ENCODE measurements around the gene GPC2.
"Not testable (repeated sequence)": the region's sequence is repeated elsewhere in the genome, so short reads cannot be mapped to it uniquely, and the experiment has no call there.

GPC2 gene, protein sequence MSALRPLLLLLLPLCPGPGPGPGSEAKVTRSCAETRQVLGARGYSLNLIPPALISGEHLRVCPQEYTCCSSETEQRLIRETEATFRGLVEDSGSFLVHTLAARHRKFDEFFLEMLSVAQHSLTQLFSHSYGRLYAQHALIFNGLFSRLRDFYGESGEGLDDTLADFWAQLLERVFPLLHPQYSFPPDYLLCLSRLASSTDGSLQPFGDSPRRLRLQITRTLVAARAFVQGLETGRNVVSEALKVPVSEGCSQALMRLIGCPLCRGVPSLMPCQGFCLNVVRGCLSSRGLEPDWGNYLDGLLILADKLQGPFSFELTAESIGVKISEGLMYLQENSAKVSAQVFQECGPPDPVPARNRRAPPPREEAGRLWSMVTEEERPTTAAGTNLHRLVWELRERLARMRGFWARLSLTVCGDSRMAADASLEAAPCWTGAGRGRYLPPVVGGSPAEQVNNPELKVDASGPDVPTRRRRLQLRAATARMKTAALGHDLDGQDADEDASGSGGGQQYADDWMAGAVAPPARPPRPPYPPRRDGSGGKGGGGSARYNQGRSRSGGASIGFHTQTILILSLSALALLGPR

DNA sequence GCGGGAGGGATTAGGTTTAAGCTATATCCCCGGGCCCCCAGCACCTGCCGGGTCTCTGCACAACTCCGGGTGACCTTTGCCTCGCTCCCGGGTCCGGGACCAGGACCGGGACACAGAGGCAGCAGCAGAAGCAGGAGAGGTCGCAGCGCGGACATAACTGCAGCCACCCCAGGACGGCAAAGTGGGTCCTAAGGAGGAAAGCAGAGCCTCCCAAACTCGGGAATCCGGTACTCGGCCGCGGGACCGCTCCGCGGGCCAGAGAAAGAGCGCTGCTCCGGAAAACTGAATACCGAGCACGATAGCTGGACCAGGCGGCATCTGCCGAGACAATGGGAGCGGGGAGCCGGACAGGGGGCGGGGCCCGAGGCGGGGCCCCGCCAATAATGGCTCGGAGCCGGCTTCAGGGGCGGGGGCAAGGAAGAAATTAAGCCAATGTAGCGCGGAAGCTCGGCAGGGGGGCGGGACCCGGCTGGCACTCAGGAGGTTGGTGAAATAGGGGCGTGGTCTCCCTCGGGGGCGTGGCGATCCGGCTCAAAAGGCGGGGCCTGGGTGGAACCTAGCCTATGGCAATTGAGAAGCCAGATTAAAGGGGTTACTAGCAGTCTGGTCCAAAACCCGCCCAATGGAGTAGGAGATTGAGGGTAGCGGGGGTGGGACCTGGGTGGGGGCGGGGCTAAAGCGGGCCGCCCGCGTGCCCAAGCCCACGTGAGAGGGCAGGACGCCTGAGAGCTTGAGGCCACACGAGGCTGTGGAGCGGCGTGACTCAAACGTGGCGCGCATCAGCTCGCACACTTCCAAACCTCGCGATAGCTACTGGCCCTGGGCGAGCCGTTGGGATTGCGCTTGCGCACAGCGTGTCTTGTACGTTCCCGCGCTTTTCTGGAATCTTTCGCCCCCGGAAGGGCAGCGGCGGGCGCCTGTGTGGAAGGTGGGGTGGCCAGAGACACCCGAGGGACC is at the start of gene GPC2, which contains the start of gene STAG3:
GPC2 (minus strand) TSS at position 337 of the 957 bp plus-strand sequence; CDS start at position 155, 182 bp downstream.
STAG3 (plus strand) TSS at position 874 of the 957 bp plus-strand sequence. CDS start 2,639 bp downstream, outside the sequence.
- peak; percentile 94 to 99 (median 97) for DNase-seq (ENCODE audit: low read depth in 3 of 3)

DNA sequence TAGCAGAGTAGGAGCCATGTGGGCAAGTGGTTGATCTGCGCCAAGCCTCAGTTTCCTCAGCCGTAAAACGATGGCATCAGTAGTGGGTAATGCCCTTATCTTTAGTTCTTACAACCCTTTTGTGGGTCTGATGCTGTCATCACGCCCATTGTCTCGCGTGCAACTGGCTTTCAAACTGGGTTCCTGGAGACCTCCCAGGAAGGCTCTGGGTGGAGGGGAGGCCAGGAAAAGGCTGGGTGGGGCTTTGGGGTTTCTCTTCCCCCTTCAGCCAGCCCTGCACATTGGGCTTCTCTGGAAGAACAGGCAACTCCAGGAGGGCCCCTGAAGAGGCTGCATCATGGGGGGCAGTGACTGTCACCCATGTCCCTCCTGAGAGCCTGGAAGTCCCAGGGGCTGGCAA is 47.7 kb upstream of the GPC2 start:
- not testable (repeated sequence) for DNase-seq (ENCODE audit: low read depth in 3 of 3)

DNA sequence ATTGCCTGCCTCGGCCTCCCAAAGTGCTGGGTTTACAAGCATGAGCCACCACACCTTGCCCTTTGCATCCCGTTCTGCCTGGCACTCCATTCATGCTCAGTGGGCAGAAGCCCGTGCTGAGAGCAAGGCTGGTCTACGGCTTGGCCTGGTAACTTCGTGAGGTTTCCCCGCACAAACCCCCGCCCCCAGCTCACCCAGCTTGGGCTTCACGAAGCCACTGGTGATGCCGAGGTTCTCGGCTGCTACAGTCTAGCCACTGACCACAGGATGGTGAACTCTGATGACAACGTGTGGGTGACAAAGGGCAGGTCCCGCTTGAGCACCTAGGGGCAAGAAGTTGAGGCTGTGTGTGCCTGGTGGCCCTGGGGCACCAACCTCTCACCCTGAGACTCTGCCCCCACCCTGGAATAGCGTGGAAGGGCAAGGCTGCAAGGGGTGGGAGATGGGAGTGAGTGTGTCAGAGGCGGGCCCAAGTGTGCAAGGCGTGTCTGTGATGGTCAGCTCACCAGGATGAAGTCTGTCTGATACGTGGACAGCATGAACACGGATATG is 46.3 kb upstream of the GPC2 start:
- DNase-seq (ENCODE audit: low read depth in 3 of 3) = not testable (repeated sequence)

DNA sequence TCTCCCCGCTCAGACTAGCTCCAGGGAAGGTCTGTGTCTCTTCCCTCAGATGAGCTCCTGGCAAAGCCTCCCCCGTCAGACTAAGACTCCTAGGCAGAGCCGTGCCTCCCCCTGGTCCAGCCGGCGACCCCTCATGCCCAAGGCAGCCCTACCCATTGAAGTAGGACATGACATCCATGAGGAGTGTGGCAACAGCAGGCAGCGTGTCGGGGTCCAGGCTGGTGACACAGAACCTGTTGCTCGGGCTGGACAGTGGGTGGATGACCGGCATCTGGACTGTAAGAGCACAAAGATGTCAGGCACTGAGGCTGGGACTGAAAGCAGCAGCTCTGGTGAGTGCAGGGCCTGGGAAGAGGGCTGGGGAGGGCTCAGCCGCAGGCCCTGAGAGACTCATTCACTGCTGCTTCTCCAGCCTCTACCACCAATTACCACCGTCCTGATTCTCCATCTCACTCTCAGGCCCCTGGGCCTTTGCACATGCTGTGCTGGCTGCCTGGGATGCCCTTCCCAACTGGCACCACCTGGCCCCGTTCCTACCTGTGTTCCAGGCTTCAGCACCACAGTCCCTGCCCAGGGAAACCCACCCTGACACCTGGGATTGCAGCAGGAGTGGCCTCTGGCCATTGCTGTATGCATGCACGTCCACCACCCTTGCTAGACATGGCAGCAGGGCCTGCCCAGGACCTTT is 45.4 kb upstream of the GPC2 start:
- DNase-seq (ENCODE audit: low read depth in 3 of 3) = no peak

DNA sequence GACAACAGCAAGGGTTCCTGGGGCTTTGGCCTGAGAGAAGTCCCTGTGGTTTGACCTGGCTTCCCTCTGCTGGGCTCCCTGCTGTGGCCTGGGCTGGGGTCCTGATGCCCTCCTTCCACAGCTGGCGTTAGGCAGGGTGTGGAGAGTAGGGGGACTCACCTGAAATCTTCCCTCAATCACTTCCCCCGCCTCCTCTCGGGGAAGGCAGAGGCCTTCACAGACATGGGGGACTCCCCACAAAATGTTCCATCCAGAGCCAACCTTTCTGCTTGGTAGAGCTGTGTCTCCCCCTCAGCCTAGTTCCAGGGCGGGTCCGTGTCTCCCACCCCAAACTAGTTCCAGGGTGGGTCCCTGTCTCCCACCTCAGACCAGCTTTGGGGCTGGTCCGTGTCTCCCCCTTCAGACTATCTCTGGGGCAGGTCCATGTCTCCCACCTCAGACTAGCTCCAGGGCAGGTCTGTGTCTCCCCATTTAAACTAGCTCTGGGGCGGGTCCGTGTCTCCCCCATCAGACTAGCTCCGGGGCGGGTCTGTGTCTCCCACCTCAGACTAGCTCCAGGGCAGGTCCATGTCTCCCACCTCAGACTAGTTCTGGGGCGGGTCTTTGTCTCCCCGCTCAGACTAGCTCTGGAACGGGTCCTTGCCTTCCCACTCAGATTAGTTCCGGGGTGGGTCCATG is 44.7 kb upstream of the GPC2 start:
- DNase-seq (ENCODE audit: low read depth in 3 of 3) = no peak

DNA sequence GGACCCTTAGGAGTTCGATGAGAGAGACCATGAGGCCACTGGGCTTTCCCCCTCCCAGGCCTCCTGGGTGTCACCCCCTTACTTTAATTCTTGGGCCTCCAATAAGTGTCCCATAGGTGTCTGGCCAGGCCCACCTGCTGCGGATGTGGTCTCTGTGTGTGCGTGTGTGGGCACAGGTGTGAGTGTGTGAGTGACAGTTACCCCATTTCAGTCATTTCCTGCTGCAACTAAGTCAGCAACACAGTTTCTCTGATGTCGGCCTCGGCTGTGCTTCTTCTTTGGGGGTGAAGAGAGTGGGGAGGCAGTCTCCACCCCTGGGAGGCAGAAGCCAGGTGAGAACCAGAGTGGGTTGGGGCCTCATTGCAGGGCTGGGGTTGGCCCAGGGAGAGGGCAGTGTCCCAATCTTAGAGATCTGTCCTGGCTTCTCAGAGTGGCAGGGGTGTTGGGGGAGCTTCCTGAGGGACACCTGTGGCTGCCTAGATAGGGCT is 44.1 kb upstream of the GPC2 start:
- peak; percentile 55 to 83 (median 61) for DNase-seq (ENCODE audit: low read depth in 3 of 3)

DNA sequence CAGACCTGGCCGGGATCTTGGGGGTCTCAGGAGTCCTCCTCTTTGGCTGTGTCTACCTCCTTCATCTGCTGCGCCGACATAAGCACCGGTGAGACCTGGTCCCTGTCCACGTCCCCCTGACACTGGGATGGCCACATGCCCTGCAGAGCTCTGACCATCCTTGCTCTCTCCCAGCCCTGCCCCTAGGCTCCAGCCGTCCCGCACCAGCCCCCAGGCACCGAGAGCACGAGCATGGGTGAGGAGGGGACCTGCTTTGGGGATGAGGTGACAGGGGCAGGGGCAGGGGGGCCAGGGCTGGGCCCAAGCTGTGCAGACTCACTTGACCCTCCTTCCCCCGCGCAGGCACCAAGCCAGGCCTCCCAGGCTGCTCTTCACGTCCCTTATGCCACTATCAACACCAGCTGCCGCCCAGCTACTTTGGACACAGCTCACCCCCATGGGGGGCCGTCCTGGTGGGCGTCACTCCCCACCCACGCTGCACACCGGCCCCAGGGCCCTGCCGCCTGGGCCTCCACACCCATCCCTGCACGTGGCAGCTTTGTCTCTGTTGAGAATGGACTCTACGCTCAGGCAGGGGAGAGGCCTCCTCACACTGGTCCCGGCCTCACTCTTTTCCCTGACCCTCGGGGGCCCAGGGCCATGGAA is 43.5 kb upstream of the GPC2 start:
- DNase-seq (ENCODE audit: low read depth in 3 of 3) = peak in 1 of 3 experiments; percentile 37

DNA sequence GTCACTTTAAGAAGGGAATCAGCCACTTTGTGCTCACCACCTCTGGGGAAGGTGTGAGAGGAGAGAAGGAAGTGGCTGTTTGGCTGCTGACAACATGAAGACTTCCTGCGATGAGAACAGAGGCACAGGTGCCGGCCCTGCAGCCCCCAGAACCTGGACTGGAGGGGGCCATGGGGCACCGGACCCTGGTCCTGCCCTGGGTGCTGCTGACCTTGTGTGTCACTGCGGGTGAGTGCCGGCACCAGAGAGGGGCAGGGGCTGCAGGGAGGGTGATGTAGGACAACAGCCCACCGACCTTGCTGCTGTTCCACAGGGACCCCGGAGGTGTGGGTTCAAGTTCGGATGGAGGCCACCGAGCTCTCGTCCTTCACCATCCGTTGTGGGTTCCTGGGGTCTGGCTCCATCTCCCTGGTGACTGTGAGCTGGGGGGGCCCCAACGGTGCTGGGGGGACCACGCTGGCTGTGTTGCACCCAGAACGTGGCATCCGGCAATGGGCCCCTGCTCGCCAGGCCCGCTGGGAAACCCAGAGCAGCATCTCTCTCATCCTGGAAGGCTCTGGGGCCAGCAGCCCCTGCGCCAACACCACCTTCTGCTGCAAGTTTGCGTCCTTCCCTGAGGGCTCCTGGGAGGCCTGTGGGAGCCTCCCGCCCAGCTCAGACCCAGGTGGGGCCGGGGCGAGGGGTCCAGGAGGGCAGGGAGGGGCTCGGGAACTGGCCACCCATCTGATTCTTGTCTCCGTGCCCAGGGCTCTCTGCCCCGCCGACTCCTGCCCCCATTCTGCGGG is 42.8 kb upstream of the GPC2 start, which contains the start of gene PVRIG:
PVRIG (plus strand) TSS at position 149 of the 785 bp plus-strand sequence; CDS start at position 171, 22 bp downstream.
- not testable (repeated sequence) for DNase-seq (ENCODE audit: low read depth in 3 of 3)

DNA sequence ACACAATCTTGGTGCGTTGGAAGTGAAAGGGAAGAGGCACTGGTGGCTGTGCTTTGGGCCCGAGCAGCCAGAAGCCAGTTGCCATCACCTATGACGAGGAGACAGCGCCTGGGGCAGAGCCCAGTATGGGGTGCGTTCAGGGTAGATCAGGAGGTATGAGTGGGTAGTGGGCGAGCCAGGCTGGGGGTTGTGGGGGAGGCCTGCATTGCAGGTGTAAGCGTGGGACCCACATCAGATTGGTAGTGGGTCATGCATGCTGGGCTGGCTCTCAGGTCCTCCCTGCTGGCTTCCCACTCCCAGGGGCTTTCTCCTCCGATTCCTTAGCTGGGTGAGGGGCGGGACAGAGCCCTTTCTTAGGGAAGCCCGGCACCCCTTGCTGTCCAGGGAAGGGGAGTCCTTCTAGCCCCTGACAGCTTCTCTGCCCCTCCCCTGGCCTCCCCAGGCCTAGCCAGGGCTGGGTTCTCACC is 42.1 kb upstream of the GPC2 start:
- no peak for DNase-seq (ENCODE audit: low read depth in 3 of 3)

DNA sequence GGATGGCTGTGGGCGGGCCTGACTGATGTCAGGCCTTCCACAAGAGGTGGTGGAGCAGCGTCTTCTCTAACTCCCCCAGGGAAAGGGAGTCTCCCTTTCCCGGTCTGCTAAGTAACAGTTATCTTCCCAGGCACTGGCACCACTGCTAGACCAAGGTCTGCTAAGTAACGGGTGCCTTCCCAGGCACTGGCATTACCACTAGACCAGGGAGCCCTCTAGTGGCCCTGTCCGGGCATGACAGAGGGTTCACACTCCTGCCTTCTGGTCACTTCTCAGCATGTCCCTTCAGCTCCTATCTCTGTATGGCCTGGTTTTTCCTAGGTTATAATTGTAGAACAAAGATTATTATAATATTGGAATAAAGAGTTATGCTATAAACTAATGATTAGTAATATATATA is 40.8 kb upstream of the GPC2 start:
- DNase-seq (ENCODE audit: low read depth in 3 of 3) = peak; percentile 52 to 84 (median 77)

DNA sequence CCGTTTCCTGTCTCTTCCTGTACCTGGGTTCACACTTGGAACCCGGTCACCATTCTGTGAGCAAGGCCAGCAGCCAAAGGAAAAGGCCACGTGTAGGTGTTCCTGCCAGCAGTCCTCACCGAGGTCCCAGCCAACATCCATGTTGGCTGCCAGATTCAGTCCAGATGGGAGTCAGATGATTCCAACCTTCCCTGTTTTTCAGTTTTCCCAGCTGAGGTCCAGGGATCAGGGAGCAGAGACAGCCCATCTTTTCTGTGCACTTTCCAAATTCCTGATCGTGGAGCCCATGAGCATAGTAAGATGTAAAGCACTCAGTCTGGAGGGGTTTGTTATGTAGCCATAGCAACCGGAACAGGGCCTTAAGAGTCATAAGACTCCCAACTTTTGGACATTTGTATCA is 38.7 kb upstream of the GPC2 start:
- no peak for DNase-seq (ENCODE audit: low read depth in 3 of 3)

DNA sequence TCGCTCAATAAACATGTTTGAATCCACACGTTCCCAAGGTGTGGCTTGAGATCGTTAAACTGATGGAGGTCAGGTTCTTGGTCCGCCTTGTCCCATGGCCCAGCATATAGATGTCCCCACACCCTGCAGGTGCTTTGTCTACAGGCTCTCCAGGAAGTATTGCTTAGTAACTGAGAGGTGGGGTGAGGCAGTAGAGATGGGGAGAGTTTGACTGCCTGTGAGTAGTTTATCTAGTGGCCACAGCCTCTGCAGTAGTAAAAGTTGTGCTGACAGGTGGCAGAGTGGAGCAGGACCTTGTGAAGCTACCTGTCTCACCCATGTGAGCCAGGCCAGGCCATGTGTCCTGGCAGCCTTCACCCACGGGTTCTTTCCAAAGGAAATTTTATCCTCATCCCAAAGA is 37.2 kb upstream of the GPC2 start:
- not testable (repeated sequence) for DNase-seq (ENCODE audit: low read depth in 3 of 3)

DNA sequence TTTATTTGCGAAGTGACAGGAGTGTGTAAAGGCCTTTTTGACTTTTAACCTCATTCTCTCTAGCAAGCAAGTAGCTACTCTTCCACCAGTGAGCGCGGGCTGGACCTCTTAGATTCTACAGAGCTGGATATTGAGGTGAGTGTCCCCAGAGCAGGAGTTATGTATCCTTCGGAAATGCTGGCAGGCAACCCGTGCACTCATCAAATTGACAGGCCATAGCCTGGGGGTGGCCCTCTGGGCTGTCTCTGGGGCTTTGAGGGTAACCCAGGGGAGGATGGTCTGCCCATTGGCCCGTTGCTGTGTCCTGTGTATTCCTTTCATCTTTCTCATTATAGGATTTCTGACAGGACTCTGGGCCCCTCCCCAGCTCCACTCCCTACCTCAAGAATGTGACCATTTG is 36.5 kb upstream of the GPC2 start:
- no peak for DNase-seq (ENCODE audit: low read depth in 3 of 3)

DNA sequence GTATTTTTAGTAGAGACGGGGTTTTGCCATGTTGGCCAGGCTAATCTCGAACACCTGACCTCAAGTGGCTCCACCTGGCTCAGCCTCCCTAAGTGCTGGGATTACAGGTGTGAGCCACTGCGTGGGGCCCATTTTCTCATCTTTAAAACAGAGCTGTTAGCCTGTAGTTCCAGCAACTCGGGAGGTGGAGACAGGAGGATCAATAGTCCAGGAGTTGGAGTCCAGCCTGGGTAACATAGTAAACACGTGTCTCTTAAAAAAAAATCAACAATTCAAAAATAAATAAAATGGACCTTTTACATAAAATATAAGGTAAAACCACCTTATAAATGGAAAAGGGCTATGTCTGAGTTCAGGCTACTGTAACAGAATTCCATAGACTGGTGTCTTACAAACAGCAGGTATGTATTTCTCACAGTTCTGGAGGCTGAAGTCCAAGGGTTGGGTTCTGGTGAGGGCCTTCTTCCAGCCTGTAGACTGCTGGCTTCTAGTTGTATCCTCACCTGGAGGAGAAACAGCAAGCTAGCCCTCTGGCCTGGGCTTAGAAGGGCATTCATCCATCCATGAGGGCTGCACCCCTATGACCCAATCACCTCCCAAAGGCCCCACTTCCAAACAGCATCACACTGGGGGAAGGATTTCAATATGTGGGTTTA is 35.6 kb upstream of the GPC2 start:
- DNase-seq (ENCODE audit: low read depth in 3 of 3) = no peak

DNA sequence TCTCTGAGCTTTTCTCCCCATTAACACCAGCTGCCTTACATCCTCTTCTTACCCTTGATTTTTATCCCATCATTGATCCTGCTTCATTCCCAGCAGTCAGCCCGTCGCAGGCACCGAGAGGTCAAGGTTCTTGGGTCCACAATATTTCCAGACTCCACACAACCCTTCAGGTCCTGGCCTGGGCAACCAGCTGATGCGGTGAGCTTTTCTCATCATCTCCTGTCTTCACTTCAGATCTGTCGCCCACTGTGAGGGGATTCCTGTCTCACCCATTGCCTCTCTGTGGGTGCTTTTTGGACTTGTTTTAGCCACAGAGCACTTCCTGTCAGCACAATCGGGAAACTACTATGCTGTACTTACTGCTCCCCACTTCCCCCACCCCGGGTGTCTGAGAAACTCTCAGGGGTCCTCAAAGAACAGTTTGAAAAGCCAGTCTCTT is 34.2 kb upstream of the GPC2 start:
- no peak for DNase-seq (ENCODE audit: low read depth in 3 of 3)

DNA sequence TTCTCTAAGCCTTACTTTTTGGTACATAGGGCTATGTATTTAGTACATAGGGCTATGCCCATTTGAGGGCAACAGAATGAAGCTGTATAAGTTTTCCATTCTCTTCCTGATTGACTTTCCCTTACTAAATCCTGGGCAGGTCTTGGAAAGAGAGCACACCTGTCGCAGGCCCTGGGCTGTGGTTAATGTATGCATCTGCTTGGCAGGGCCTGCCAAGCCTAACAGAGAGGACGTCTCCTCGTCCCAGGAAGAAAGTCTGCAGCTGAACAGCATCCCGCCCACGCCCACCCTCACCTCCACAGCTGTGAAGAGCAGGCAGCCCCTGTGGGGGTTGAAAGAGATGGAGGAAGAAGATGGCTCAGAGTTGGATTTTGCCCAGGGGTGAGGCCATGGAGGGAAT is 33.6 kb upstream of the GPC2 start:
- no peak for DNase-seq (ENCODE audit: low read depth in 3 of 3)

DNA sequence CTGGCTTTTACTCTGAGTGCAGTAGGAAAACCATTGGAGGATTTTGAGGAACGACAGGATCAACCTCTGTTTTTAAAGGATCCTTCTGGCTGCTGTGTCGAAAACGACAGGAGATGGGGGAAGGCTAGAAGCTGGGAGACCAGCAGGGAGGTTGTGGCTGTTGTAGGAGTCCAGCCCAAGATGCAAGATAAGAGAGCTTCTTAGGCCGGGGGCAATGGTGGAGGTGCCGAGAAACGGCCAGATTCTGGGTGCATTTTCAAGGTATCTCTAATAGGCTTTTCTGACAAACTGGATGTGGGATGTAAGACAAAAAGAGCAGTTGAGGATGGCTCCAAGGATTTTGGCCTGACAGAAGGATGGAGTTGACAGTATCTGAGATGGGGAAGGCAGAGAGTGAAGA is 32.3 kb upstream of the GPC2 start:
- no peak for DNase-seq (ENCODE audit: low read depth in 3 of 3)

DNA sequence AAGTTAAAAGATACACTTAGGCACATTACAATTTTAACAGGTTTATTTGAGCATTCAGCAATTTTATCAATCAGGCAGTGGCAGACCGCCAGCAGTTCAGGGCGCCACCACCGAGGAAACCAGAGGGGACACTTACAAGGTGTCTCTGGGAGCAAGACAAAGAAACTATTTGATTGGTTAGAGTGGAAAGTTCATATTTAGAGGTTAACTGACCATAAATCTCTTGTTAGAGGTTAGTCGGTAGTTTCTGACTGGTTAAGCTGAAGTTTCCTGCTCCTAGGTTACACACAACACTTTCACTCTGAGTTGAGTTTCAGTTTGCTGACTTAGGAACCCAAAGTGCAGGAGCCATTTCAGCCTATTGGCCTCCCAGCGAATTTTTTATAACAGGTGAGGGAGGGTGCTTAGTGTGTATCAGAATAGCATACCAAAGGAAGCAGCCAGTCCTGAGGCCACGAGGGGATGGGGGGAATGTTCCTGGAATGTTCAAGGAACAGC is 31.8 kb upstream of the GPC2 start:
- peak in 1 of 3 experiments; percentile 51 for DNase-seq (ENCODE audit: low read depth in 3 of 3)
